SK-N-SH treated with all-trans-retinoic acid at 6 μM for 48 hours (cell line): ENCODE results near the gene CYP27B1.

Experiments
- ATAC-seq: fragments of 200-7000 bp; cut with Tn5 transposase; 3 replicates; pipeline ENCODE4 v1.9.1; 2020; ENCODE audit warnings: mild to moderate bottlenecking, moderate library complexity
- ARNTL ChIP-seq: fragments of 450-650 bp; formaldehyde crosslinking; IDR thresholded peaks from 2 replicates; pipeline ENCODE4 v1.5.0; 2020; ENCODE audit warnings: low read depth, mild to moderate bottlenecking, moderate library complexity, borderline replicate concordance
- BACH2 ChIP-seq: fragments of 250-450 bp; sonication (Bioruptor Pico); IDR thresholded peaks from 2 replicates; pipeline ENCODE4 v1.9.0; 2021; ENCODE audit warnings: mild to moderate bottlenecking, borderline replicate concordance
- CSDC2 ChIP-seq: fragments of 250-450 bp; sonication (Bioruptor Pico); IDR thresholded peaks from 2 replicates; pipeline ENCODE4 v1.5.0; 2020; ENCODE audit warnings: mild to moderate bottlenecking, moderate library complexity
- CSRNP3 ChIP-seq: fragments of 250-450 bp; sonication (Bioruptor Pico); IDR thresholded peaks from 2 replicates; pipeline ENCODE4 v1.5.1; 2021; ENCODE audit warnings: mild to moderate bottlenecking, moderate library complexity
- ESRRG ChIP-seq: fragments of 250-450 bp; sonication (Bioruptor Pico); IDR thresholded peaks from 2 replicates; pipeline ENCODE4 v1.6.1; 2021; ENCODE audit warnings: mild to moderate bottlenecking
- GLIS3 ChIP-seq: fragments of 250-450 bp; sonication (Bioruptor Pico); IDR thresholded peaks from 2 replicates; pipeline ENCODE4 v1.5.0; 2020; ENCODE audit warnings: mild to moderate bottlenecking, moderate library complexity
- ISL1 ChIP-seq: fragments of 250-450 bp; sonication (Bioruptor Pico); IDR thresholded peaks from 2 replicates; pipeline ENCODE4 v2.1.2; 2022; ENCODE audit warnings: mild to moderate bottlenecking, moderate library complexity
- OSR1 ChIP-seq: fragments of 250-450 bp; sonication (Bioruptor Pico); IDR thresholded peaks from 2 replicates; pipeline ENCODE4 v1.8.0; 2022; ENCODE audit warnings: moderate library complexity, mild to moderate bottlenecking, inconsistent platforms
- POU6F1 ChIP-seq: fragments of 250-450 bp; sonication (Bioruptor Pico); IDR thresholded peaks from 2 replicates; pipeline ENCODE4 v1.8.0; 2021; ENCODE audit warnings: low read depth, mild to moderate bottlenecking, moderate library complexity, borderline replicate concordance
- PPARA ChIP-seq: fragments of 250-450 bp; sonication (Bioruptor Pico); IDR thresholded peaks from 2 replicates; pipeline ENCODE4 v1.5.0; 2020; ENCODE audit warnings: mild to moderate bottlenecking, borderline replicate concordance
- RARB ChIP-seq: fragments of 250-450 bp; sonication (Bioruptor Pico); IDR thresholded peaks from 2 replicates; pipeline ENCODE4 v1.8.0; 2021; ENCODE audit warnings: mild to moderate bottlenecking, moderate library complexity
- SNAI2 ChIP-seq: fragments of 250-450 bp; sonication (Bioruptor Pico); IDR thresholded peaks from 2 replicates; pipeline ENCODE4 v1.5.0; 2020; ENCODE audit warnings: mild to moderate bottlenecking, moderate library complexity
- TCF4 ChIP-seq: fragments of 250-450 bp; sonication (Bioruptor Pico); IDR thresholded peaks from 2 replicates; pipeline ENCODE4 v1.8.0; 2021; ENCODE audit warnings: mild to moderate bottlenecking, moderate library complexity, borderline replicate concordance
- TOX ChIP-seq: fragments of 250-450 bp; sonication (Bioruptor Pico); IDR thresholded peaks from 2 replicates; pipeline ENCODE4 v1.8.0; 2021; ENCODE audit warnings: mild to moderate bottlenecking, moderate library complexity, borderline replicate concordance
- ZC3H10 ChIP-seq: fragments of 250-450 bp; sonication (Bioruptor Pico); IDR thresholded peaks from 2 replicates; pipeline ENCODE4 v1.5.1; 2021; ENCODE audit warnings: mild to moderate bottlenecking, moderate library complexity
- ZFP3 ChIP-seq: fragments of 250-450 bp; sonication (Bioruptor Pico); IDR thresholded peaks from 2 replicates; pipeline ENCODE4 v1.5.0; 2020; ENCODE audit warnings: mild to moderate bottlenecking, moderate library complexity
- ZFP30 ChIP-seq: fragments of 450-650 bp; formaldehyde crosslinking; IDR thresholded peaks from 2 replicates; pipeline ENCODE4 v1.5.0; 2022; ENCODE audit warnings: mild to moderate bottlenecking, moderate library complexity
- ZNF565 ChIP-seq: fragments of 450-650 bp; formaldehyde crosslinking; conservative IDR thresholded peaks from 2 replicates; pipeline ENCODE4 v1.5.0; 2020; ENCODE audit warnings: low read depth, mild to moderate bottlenecking, moderate library complexity
- ZNF70 ChIP-seq: fragments of 450-650 bp; formaldehyde crosslinking; IDR thresholded peaks from 2 replicates; pipeline ENCODE4 v1.5.0; 2020; ENCODE audit warnings: mild to moderate bottlenecking, moderate library complexity
- ZNF8 ChIP-seq: fragments of 450-650 bp; formaldehyde crosslinking; IDR thresholded peaks from 2 replicates; pipeline ENCODE4 v1.5.0; 2020; ENCODE audit warnings: mild to moderate bottlenecking, moderate library complexity
- TF ChIP-seq, protein P1 (sequence below): fragments of 250-450 bp; sonication (Bioruptor Pico); IDR thresholded peaks from 2 replicates; pipeline ENCODE4 v1.5.1; 2020; ENCODE audit warnings: low read depth, mild to moderate bottlenecking, moderate library complexity

CYP27B1 gene

GRCh38 chr12:57731411-57732080 is 35.3 kb downstream of the CYP27B1 start:
- TF ChIP-seq TCF4 (CRISPR knock-in tag): no peak
- no peak for TF ChIP-seq ARNTL
- TF ChIP-seq GLIS3 (CRISPR knock-in tag): no peak
- no peak for TF ChIP-seq PPARA (CRISPR knock-in tag)
- no peak for TF ChIP-seq ZNF70
- TF ChIP-seq ZFP3 (CRISPR knock-in tag): no peak
- no peak for TF ChIP-seq ZC3H10 (CRISPR knock-in tag)
- TF ChIP-seq CSDC2 (CRISPR knock-in tag): no peak
- no peak for TF ChIP-seq ISL1 (CRISPR knock-in tag)
- no peak for ATAC-seq

- no peak for TF ChIP-seq PPARA (CRISPR knock-in tag)
- no peak for TF ChIP-seq ARNTL
- TF ChIP-seq CSDC2 (CRISPR knock-in tag): no peak
- TF ChIP-seq ZNF8 (CRISPR knock-in tag): no peak
- TF ChIP-seq ESRRG (CRISPR knock-in tag): no peak
- TF ChIP-seq ISL1 (CRISPR knock-in tag): no peak
- TF ChIP-seq CSRNP3: no peak
- TF ChIP-seq TOX (CRISPR knock-in tag): no peak
- TF ChIP-seq, protein P1, sequence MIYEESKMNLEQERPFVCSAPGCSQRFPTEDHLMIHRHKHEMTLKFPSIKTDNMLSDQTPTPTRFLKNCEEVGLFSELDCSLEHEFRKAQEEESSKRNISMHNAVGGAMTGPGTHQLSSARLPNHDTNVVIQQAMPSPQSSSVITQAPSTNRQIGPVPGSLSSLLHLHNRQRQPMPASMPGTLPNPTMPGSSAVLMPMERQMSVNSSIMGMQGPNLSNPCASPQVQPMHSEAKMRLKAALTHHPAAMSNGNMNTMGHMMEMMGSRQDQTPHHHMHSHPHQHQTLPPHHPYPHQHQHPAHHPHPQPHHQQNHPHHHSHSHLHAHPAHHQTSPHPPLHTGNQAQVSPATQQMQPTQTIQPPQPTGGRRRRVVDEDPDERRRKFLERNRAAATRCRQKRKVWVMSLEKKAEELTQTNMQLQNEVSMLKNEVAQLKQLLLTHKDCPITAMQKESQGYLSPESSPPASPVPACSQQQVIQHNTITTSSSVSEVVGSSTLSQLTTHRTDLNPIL (CRISPR knock-in tag): no peak
- no peak for TF ChIP-seq GLIS3 (CRISPR knock-in tag)
- no peak for TF ChIP-seq BACH2 (CRISPR knock-in tag)
- no peak for TF ChIP-seq RARB (CRISPR knock-in tag)
- TF ChIP-seq ZC3H10 (CRISPR knock-in tag): no peak
- TF ChIP-seq ZFP30 (CRISPR knock-in tag): no peak
- TF ChIP-seq POU6F1 (CRISPR knock-in tag): no peak
- TF ChIP-seq ZNF70: no peak
- no peak for TF ChIP-seq SNAI2 (CRISPR knock-in tag)
- no peak for TF ChIP-seq ZNF565 (CRISPR knock-in tag)
- no peak for ATAC-seq
Measured at GRCh38 chr12:57730336-57731067, 36.4 kb downstream of the CYP27B1 start.

GRCh38 chr12:57729321-57729844 is 37.5 kb downstream of the CYP27B1 start:
- TF ChIP-seq SNAI2 (CRISPR knock-in tag) (no peak), ISL1 (CRISPR knock-in tag) (no peak)
- TF ChIP-seq, all 23 proteins: peak for 0
- ATAC-seq: no peak

DNA sequence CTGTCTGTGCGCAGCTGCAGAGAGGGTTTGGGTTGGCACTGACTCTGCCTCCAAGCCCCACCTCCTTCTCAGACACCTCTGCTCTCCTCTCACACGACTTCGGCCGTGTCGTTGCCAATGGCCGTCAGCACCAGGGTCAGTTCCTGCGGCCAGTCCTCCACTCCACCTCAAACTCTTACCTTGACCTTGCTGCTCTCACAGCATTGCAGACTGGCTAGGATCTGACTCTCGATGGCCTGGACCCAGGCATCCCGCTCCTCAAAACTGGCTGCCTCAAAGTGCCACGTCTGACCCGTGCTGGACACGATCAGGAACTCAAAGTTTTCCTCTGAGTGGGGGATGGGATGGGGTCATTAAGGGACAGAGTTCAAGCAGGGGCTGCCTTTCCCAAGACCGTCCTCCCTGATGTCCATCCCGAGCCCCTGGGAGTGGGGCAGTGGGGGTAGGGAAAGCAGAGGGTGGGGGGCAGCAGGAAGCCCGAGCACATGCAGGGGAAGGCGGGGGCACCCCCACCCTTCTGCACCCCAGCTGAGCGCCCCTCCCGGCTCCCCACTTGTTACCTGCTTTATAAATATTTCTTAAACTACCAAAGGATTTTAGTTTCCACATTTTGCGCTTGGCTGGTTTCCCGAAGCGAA is 39.0 kb downstream of the CYP27B1 start:
- no peak for TF ChIP-seq ISL1 (CRISPR knock-in tag)
- TF ChIP-seq ZFP30 (CRISPR knock-in tag): no peak
- no peak for TF ChIP-seq ZC3H10 (CRISPR knock-in tag)
- TF ChIP-seq OSR1 (CRISPR knock-in tag): no peak
- TF ChIP-seq ZNF8 (CRISPR knock-in tag): no peak
- no peak for ATAC-seq
